ENCODE results near the gene LRP1. TPM values are rescaled to one million over a fixed set of nuclear protein-coding genes. Genes with fewer than 3 reads are reported as not detected.
A peak's percentile ranks its signal among the peaks of the same experiment; 100 is the strongest.

LRP1 gene
- total RNA-seq, 1 donor from 2014 or later, result 591 TPM

DNA sequence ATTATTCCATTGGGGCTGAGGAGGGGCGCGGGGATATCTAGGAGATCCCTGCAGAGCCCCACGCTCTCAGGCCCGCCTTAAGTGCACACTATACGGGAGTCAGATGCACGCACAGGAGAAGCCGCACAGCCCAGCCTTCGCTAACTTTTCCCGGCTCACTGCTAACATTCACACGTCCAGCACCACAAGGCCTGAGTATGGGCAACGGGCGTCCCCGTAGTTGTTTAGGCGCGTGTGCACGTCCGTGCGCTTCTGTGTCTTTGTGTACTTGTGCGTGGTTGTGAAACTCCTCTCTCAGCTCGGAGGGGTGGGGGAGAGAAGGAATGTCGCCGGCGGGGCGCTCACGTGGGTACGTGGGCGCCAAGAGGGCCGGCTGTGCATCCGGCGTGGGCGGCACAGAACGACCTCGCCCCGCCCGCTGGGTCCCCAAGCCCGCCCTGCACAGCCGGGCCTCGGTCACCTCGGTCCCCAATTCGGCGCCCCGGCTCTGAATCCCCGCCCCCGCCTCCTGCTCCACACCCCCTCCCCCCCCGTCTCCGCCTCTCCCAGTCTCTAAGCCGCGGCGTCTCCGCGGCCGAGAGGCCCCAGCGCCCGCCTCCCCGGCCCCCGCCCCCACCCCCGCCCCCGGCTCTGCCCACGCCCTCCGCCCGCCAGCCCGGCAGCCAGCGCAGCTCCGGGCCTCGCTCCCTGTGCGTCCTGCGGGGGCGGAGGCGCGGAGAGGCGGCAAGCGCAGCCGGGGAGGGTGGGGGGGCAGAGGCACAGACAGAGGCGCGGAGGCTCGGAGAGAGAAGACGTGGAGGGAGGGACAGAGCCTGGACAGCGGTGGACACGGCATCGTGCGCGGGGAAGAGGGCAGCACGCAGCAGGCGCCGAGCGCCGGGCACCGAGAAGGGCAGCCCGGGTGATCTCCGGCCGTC lies 39.7 kb upstream of the LRP1 start, which contains the start of gene NAB2:
Gene NAB2, plus strand, starts transcription at position 761 of the 917 bp plus-strand sequence. CDS start 158 bp downstream, outside the sequence.
- peaks cover 24% of the 10 kb centered on the region for H3K36me3 Mint-ChIP-seq (ENCODE audit: unreplicated experiment)
- no peaks in the 10 kb centered on the region for H3K27me3 Mint-ChIP-seq (ENCODE audit: unreplicated experiment)
- peaks cover 50% of the 10 kb centered on the region for H3K4me1 Mint-ChIP-seq (ENCODE audit: unreplicated experiment)
- TF ChIP-seq, protein P1, sequence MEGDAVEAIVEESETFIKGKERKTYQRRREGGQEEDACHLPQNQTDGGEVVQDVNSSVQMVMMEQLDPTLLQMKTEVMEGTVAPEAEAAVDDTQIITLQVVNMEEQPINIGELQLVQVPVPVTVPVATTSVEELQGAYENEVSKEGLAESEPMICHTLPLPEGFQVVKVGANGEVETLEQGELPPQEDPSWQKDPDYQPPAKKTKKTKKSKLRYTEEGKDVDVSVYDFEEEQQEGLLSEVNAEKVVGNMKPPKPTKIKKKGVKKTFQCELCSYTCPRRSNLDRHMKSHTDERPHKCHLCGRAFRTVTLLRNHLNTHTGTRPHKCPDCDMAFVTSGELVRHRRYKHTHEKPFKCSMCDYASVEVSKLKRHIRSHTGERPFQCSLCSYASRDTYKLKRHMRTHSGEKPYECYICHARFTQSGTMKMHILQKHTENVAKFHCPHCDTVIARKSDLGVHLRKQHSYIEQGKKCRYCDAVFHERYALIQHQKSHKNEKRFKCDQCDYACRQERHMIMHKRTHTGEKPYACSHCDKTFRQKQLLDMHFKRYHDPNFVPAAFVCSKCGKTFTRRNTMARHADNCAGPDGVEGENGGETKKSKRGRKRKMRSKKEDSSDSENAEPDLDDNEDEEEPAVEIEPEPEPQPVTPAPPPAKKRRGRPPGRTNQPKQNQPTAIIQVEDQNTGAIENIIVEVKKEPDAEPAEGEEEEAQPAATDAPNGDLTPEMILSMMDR (IDR thresholded peaks at IDR 0.05), result no peak
- H3K4me3 Mint-ChIP-seq (ENCODE audit: unreplicated experiment), result peak within 1 kb of the TSS; percentile 98
- H3K27ac Mint-ChIP-seq (ENCODE audit: unreplicated experiment), result peak within 1 kb of the TSS; percentile 97
- no peaks in the 10 kb centered on the region for H3K9me3 Mint-ChIP-seq (ENCODE audit: unreplicated experiment)
- peak; percentile 96 for DNase-seq (ENCODE audit: extremely low spot score, unreplicated experiment)

DNA sequence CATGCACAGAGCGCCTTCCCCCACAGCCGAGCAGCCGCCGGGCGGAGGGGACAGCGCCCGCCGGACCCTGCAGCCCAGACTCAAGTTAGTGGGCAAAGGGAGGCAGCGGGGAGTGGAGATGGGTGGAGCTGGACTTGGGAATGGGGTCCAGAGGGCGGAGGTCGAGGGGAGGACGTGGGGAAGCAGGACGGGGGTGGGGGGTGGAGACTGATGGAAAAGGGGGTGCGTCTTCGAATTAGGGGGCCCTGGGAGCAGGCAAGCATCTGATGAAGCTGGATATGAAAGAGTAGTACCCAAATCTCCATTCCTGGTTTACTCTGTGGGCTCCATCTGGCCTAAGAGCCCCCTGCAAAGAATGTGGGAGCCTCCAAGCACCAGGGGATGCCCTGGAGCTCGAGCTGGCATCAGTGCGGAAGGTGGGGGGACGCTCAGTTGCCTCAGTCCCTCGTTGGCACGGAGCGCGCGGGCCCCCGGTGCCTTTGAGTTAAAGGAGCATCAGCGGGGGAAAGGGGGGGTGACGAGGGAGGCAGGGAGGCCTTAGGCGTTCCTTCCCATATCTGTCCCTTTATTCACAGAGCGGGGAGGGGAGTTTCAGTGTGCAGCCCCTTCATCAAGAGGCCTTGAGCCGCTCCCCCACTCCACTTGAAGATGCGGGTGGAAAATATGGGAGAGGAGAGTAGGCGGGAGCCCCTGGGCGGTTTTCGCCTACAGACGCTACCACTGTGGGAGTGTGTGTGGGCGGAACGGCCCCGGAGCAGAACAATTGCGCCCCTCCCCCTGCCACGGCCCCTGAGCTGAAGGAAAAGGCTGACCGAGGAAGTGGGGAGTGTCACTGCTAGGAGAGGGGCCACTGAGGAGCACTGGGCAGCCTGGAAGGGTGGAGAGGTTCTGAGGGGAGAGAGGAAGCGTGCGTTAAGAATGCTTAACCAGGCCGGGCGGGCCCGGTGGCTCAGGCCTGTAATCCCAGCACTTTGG lies 38.7 kb upstream of the LRP1 start:
- Mint-ChIP-seq H3K4me1 (ENCODE audit: unreplicated experiment) (peaks cover 57% of the 10 kb centered on the region), H3K9me3 (ENCODE audit: unreplicated experiment) (no peaks in the 10 kb centered on the region)

DNA sequence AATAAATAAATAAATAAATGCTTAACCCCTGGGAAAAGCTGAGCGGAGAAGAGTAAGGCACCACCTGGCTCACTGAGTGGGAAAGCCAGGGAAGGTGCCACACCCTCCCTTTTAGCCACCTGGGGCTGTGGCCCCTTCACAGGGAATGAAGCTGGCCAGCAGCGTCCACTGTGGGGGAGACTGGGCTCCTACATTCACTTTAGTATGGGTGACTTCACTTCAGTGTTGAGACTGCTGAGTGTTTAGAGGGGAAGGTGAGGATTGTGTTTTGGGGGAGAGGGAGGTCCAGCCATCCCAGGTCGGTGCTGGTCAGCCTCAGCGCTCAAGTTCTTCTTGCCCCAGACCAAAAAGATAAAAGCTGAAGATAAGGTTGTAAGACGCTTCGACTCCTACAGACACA lies 37.8 kb upstream of the LRP1 start:
- no peaks in the 10 kb centered on the region for H3K9me3 Mint-ChIP-seq (ENCODE audit: unreplicated experiment)
- TF ChIP-seq, protein P1 (IDR thresholded peaks at IDR 0.05), result no peak
- H3K27ac Mint-ChIP-seq (ENCODE audit: unreplicated experiment), result peak overlapping the region; percentile 69
- peaks cover 60% of the 10 kb centered on the region for H3K4me1 Mint-ChIP-seq (ENCODE audit: unreplicated experiment)
- no peaks in the 10 kb centered on the region for H3K27me3 Mint-ChIP-seq (ENCODE audit: unreplicated experiment)
- peaks cover 29% of the 10 kb centered on the region for H3K36me3 Mint-ChIP-seq (ENCODE audit: unreplicated experiment)
- H3K4me3 Mint-ChIP-seq (ENCODE audit: unreplicated experiment), result peak overlapping the region; percentile 98
- no peak for DNase-seq (ENCODE audit: extremely low spot score, unreplicated experiment)

More for the DNA sequence above, 38.7 kb upstream of the LRP1 start:
- no peaks in the 10 kb centered on the region for H3K27me3 Mint-ChIP-seq (ENCODE audit: unreplicated experiment)
- DNase-seq (ENCODE audit: extremely low spot score, unreplicated experiment), result no peak
- H3K36me3 Mint-ChIP-seq (ENCODE audit: unreplicated experiment), result peaks cover 26% of the 10 kb centered on the region
- peak overlapping the region; percentile 89 for H3K27ac Mint-ChIP-seq (ENCODE audit: unreplicated experiment)
- TF ChIP-seq, protein P1 (IDR thresholded peaks at IDR 0.05), result no peak
- H3K4me3 Mint-ChIP-seq (ENCODE audit: unreplicated experiment), result peak overlapping the region; percentile 98

DNA sequence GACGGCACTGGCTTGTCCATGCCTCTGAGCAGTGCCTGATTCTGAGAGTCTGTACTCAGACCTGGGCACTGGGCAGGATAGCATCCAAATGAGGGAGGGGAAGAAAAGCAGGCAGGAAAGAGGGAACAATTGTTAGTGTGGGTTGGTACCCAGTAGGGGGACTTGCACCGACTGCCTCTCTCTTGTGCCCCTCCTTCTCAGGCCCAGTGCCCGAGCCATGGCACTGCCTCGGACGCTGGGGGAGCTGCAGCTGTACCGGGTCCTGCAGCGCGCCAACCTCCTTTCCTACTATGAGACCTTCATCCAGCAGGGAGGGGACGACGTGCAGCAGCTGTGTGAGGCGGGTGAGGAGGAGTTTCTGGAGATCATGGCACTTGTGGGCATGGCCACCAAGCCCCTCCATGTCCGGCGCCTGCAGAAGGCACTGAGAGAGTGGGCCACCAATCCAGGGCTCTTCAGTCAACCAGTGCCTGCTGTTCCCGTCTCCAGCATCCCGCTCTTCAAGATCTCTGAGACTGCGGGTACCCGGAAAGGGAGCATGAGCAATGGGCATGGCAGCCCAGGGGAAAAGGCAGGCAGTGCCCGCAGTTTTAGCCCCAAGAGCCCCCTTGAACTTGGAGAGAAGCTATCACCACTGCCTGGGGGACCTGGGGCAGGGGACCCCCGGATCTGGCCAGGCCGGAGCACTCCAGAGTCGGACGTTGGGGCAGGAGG lies 37.2 kb upstream of the LRP1 start:
- H3K9me3 Mint-ChIP-seq (ENCODE audit: unreplicated experiment), result no peaks in the 10 kb centered on the region
- TF ChIP-seq, protein P1 (IDR thresholded peaks at IDR 0.05), result no peak
- H3K4me3 Mint-ChIP-seq (ENCODE audit: unreplicated experiment), result peak overlapping the region; percentile 98
- peaks cover 29% of the 10 kb centered on the region for H3K36me3 Mint-ChIP-seq (ENCODE audit: unreplicated experiment)
- H3K27me3 Mint-ChIP-seq (ENCODE audit: unreplicated experiment), result no peaks in the 10 kb centered on the region
- H3K4me1 Mint-ChIP-seq (ENCODE audit: unreplicated experiment), result peaks cover 55% of the 10 kb centered on the region
- H3K27ac Mint-ChIP-seq (ENCODE audit: unreplicated experiment), result peak overlapping the region; percentile 69
- no peak for DNase-seq (ENCODE audit: extremely low spot score, unreplicated experiment)

Data from osteocyte (in vitro differentiated cells).